Esophagus muscularis mucosa (tissue), 4 donors: ENCODE data around the gene BICD1. TPM values are rescaled to one million over a fixed set of nuclear protein-coding genes. Genes with fewer than 3 reads are reported as not detected.
"Not testable (repeated sequence)": the region's sequence is repeated elsewhere in the genome, so short reads cannot be mapped to it uniquely, and the experiment has no call there.

ENCODE experiments used
- DNase-seq: peaks from one replicate; pipeline ENCODE4 v3.0.0-alpha.2; 2017; ENCODE audit errors: extremely low spot score
- H3K27ac ChIP-seq, 4 donors: fragments of 200-600 bp; sonication (generic); replicated peaks in 1 of 4; 1 replicate in 3 of 4; 2 replicates in 1 of 4; pipeline ENCODE4 v1.5.1; 2016 to 2019; ENCODE audit warnings: mild to moderate bottlenecking in 1 of 4
- H3K27me3 ChIP-seq, 4 donors: fragments of 200-600 bp; sonication (generic); one replicate each; pipeline versions ENCODE4 v1.5.1 to v1.6.0; 2016 to 2019
- H3K36me3 ChIP-seq, 4 donors: fragments of 200-600 bp; sonication (generic); one replicate each; pipeline ENCODE4 v1.5.1; 2016 to 2019
- H3K4me1 ChIP-seq, 4 donors: fragments of 200-600 bp; sonication (generic); one replicate each; pipeline ENCODE4 v1.5.1; 2016 to 2019
- H3K4me3 ChIP-seq, 4 donors: fragments of 200-600 bp; sonication (generic); 1 replicate in 2 of 4; 2 replicates in 2 of 4; pipeline ENCODE4 v1.5.1; 2016 to 2019; ENCODE audit warnings: mild to moderate bottlenecking in 4 of 4, moderate library complexity in 1 of 4
- H3K9me3 ChIP-seq, 4 donors: fragments of 200-600 bp; sonication (generic); 1 replicate in 3 of 4; 2 replicates in 1 of 4; pipeline ENCODE4 v1.5.1; 2016 to 2019
- CTCF ChIP-seq, 3 experiments: fragments of 200-600 bp in 2 of 3; fragments of 450-650 bp in 1 of 3; sonication (generic) in 2 of 3; IDR thresholded peaks; one replicate each; pipeline ENCODE4 v1.5.1; 2017 to 2019; ENCODE audit warnings: antibody characterized with exemption in 3 of 3, mild to moderate bottlenecking in 2 of 3, moderate library complexity in 1 of 3
- EP300 ChIP-seq: sonication (generic); formaldehyde crosslinking; IDR thresholded peaks from one replicate; pipeline ENCODE4 v1.6.1; 2017; ENCODE audit warnings: antibody characterized with exemption
- POLR2A ChIP-seq: fragments of 450-650 bp; IDR thresholded peaks from one replicate; pipeline ENCODE4 v1.6.1; 2017; ENCODE audit warnings: antibody characterized with exemption, moderate library complexity, mild to moderate bottlenecking, low read depth
- POLR2AphosphoS5 ChIP-seq, 2 donors: sonication (generic); formaldehyde crosslinking; IDR thresholded peaks; one replicate each; pipeline ENCODE4 v1.6.1; 2017; ENCODE audit warnings: antibody characterized with exemption in 2 of 2
- WGBS: methylation state at CpG from one replicate; pipeline ENCODE4 v1.1.5; 2018; 5-methylcytosine and 5-hydroxymethylcytosine counted together
- intact Hi-C: fragments of 100-400 bp; cut with DNase I; formaldehyde crosslinking; loops from one replicate; pipeline ENCODE4 v1.15.1; 2023
- total RNA-seq, 4 donors: library from RNA; depleted of rRNA; stranded (reverse); fragments of >200 nt; gene quantifications; one replicate each; pipeline versions ENCODE4 v1.1.0 to v1.2.1, GENCODE V29; 2016

BICD1 gene
- total RNA-seq, 4 donors from 2014 or later: 6.8 to 14.1 (median 10.2) TPM

- H3K9me3 ChIP-seq: no peaks in the 10 kb centered on the region
- no peak overlapping the region for H3K4me3 ChIP-seq
- peaks cover 0 to 6% (median 0%) of the 10 kb centered on the region in 4 donors for H3K4me1 ChIP-seq
- intact Hi-C loops: no loop called here
- no peaks in the 10 kb centered on the region for H3K27me3 ChIP-seq
- TF ChIP-seq POLR2AphosphoS5 (IDR thresholded peaks at IDR 0.05) (no peak), CTCF (IDR thresholded peaks at IDR 0.05) (no peak), POLR2A (no peak), EP300 (no peak)
- no peak overlapping the region for H3K27ac ChIP-seq
- no peak for DNase-seq
- 91% methylated on average over 6 of the region's 6 CpGs for WGBS
- no peaks in the 10 kb centered on the region for H3K36me3 ChIP-seq
Observed at GRCh38 chr12:32178341-32179010, 71.8 kb downstream of the BICD1 start.

GRCh38 chr12:32179011-32179395 lies 72.4 kb downstream of the BICD1 start:
- no peaks in the 10 kb centered on the region for H3K9me3 ChIP-seq
- no peaks in the 10 kb centered on the region for H3K36me3 ChIP-seq
- no peaks in the 10 kb centered on the region for H3K27me3 ChIP-seq
- 77% methylated on average over 6 of the region's 6 CpGs for WGBS
- intact Hi-C loops: no loop called here
- H3K4me3 ChIP-seq: no peak overlapping the region
- no peak for DNase-seq
- no peak overlapping the region for H3K27ac ChIP-seq
- H3K4me1 ChIP-seq: peaks cover 0 to 6% (median 0%) of the 10 kb centered on the region in 4 donors
- TF ChIP-seq POLR2A: no peak
- TF ChIP-seq CTCF (IDR thresholded peaks at IDR 0.05): no peak
- no peak for TF ChIP-seq POLR2AphosphoS5 (IDR thresholded peaks at IDR 0.05)
- TF ChIP-seq EP300: no peak

- intact Hi-C loops: no loop called here
- Histone ChIP-seq H3K4me3 (no peak overlapping the region), H3K36me3 (no peaks in the 10 kb centered on the region), H3K27ac (no peak overlapping the region), H3K4me1 (peaks cover 0 to 6% (median 0%) of the 10 kb centered on the region in 4 donors), H3K27me3 (no peaks in the 10 kb centered on the region), H3K9me3 (no peaks in the 10 kb centered on the region)
- WGBS: 58% methylated on average over 1 of the region's 1 CpG
- no peak for DNase-seq
- TF ChIP-seq EP300 (no peak), POLR2AphosphoS5 (IDR thresholded peaks at IDR 0.05) (no peak)
Observed at GRCh38 chr12:32181498-32182175, 75.0 kb downstream of the BICD1 start.

GRCh38 chr12:32183650-32184049 lies 77.0 kb downstream of the BICD1 start:
- intact Hi-C loops: no loop called here
- Histone ChIP-seq H3K27me3 (no peaks in the 10 kb centered on the region), H3K27ac (no peak overlapping the region), H3K9me3 (no peaks in the 10 kb centered on the region), H3K4me1 (peaks cover 0 to 6% (median 0%) of the 10 kb centered on the region in 4 donors), H3K4me3 (no peak overlapping the region), H3K36me3 (no peaks in the 10 kb centered on the region)
- 100% methylated on average over 1 of the region's 1 CpG for WGBS
- DNase-seq: no peak
- TF ChIP-seq POLR2AphosphoS5 (IDR thresholded peaks at IDR 0.05) (no peak), CTCF (IDR thresholded peaks at IDR 0.05) (no peak), POLR2A (no peak), EP300 (no peak)

- 92% methylated on average over 8 of the region's 8 CpGs for WGBS
- intact Hi-C loops, H3K9me3 ChIP-seq, H3K27ac ChIP-seq, H3K27me3 ChIP-seq, H3K36me3 ChIP-seq, H3K4me1 ChIP-seq, DNase-seq, H3K4me3 ChIP-seq: not testable (repeated sequence)
Observed at GRCh38 chr12:32187127-32187526, 80.5 kb downstream of the BICD1 start.
